OCI-LY1 (cell line): ENCODE measurements around the gene C2orf78.

Experiments used
- EZH2 ChIP-seq: fragments of 200-600 bp; sonication (generic), shearing (Covaris generic); IDR thresholded peaks from 2 replicates; pipeline ENCODE4 v1.8.0; 2017; ENCODE audit warnings: borderline replicate concordance, mixed run types, mild to moderate bottlenecking, antibody characterized with exemption, low read length, moderate library complexity, mixed read lengths
- TF ChIP-seq, protein P1 (sequence below): fragments of 200-600 bp; sonication (generic), shearing (Covaris generic); IDR thresholded peaks from 2 replicates; pipeline ENCODE4 v1.5.1; 2017; ENCODE audit warnings: mild to moderate bottlenecking, antibody characterized with exemption, low read length, moderate library complexity, mixed read lengths

DNA sequence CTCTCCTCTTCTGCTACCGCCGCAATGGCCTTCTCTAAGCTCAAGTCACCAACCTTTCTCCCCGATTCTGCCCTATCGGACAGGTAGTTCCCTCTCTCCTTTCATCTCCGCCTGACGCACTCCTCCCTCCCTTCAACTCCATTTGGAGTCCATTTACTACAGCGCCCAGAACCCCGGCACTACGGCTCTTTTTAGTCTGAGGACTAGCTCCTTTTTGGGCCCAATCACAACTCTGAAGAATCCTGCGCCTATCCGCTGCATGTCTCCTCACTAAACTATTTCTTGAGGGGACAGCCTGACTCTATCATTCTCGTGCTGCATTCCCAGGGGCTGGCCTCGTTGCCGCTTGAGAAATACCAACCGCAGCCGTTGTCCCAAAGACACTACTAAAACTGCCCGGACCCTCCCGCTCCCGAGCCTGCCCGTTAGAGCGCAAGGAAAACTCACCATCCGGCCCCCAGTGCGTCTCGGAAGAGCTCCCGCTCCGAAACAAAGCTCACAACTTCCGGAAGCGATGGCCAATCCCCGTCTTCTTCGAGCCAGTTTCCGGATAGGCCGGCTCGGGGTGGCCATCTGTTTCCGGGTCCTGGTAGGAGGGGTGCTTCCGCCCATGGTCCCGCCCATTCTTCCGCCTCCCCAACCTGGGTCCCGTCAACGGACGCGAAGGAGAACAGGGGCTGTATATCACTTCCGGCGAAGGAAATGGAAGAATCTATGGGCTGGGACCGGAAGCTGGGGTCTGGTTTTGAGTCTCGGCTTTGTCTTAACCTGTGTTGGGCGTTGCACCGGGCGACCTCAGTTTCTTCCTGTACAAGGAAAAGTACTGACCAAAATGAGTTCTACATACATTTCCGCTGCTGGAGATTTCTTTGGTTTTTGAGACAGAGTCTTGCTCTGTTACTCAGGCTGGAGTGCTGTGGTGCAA, 46.9 kb upstream of the C2orf78 start, which contains the start of gene TPRKB:
- TF ChIP-seq, protein P1, sequence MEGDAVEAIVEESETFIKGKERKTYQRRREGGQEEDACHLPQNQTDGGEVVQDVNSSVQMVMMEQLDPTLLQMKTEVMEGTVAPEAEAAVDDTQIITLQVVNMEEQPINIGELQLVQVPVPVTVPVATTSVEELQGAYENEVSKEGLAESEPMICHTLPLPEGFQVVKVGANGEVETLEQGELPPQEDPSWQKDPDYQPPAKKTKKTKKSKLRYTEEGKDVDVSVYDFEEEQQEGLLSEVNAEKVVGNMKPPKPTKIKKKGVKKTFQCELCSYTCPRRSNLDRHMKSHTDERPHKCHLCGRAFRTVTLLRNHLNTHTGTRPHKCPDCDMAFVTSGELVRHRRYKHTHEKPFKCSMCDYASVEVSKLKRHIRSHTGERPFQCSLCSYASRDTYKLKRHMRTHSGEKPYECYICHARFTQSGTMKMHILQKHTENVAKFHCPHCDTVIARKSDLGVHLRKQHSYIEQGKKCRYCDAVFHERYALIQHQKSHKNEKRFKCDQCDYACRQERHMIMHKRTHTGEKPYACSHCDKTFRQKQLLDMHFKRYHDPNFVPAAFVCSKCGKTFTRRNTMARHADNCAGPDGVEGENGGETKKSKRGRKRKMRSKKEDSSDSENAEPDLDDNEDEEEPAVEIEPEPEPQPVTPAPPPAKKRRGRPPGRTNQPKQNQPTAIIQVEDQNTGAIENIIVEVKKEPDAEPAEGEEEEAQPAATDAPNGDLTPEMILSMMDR, result no peak
- no peak for TF ChIP-seq EZH2
